Type B pancreatic cell (in vitro differentiated cells): ENCODE results near the gene IL2RA. TPM values are rescaled to one million over a fixed set of nuclear protein-coding genes. Genes with fewer than 3 reads are reported as not detected.

Source experiments
- DNase-seq: peaks from one replicate; pipeline ENCODE4 v3.0.0; 2021; ENCODE audit warnings: mixed read lengths; ENCODE audit not compliant: unreplicated experiment; ENCODE audit errors: extremely low spot score
- H3K27ac Mint-ChIP-seq: 2 replicates; pipeline ENCODE4 v1.8.0; 2021; ENCODE audit warnings: mild to moderate bottlenecking, mixed read lengths
- H3K27me3 Mint-ChIP-seq: 2 replicates; pipeline ENCODE4 v1.8.0; 2021; ENCODE audit warnings: mixed read lengths
- H3K36me3 Mint-ChIP-seq: 2 replicates; pipeline ENCODE4 v1.8.0; 2021; ENCODE audit warnings: mixed read lengths
- H3K4me1 Mint-ChIP-seq: one replicate; pipeline ENCODE4 v1.8.0; 2021; ENCODE audit warnings: mixed read lengths; ENCODE audit not compliant: unreplicated experiment
- H3K4me3 Mint-ChIP-seq: 2 replicates; pipeline ENCODE4 v1.8.0; 2021; ENCODE audit warnings: mild to moderate bottlenecking, mixed read lengths
- H3K9me3 Mint-ChIP-seq: 2 replicates; pipeline ENCODE4 v1.8.0; 2021; ENCODE audit warnings: mixed read lengths
- total RNA-seq: library from RNA; stranded (reverse); gene quantifications from 2 replicates; pipeline ENCODE4 v1.2.1, GENCODE V29; 2021; ENCODE audit warnings: low replicate concordance
- TF ChIP-seq, protein P1 (sequence below): fragments of 200-600 bp; sonication (generic); conservative IDR thresholded peaks from 2 replicates; pipeline ENCODE4 v1.5.0; 2021; ENCODE audit warnings: antibody characterized with exemption, mild to moderate bottlenecking

IL2RA gene
- total RNA-seq, 1 donor from 2014 or later, result not detected

DNA sequence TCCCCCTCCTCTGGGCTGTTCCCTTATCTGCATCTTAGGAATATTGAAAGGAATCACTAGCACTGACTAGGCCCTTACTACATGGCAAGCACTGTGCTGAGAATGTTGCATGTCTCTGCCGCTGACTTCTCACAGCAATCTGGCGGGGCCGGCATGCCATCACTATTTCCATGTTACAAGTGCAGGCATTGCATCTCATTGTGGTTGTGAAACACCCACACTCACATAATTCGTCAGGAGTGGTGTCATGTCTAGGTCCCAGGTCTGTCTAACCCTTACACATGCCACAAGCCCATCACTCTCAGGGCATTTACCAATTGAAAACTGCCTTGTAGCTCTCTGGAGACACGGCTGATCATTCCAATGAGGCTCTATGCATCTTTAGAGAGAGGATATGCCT lies 8.5 kb upstream of the IL2RA start:
- TF ChIP-seq, protein P1, sequence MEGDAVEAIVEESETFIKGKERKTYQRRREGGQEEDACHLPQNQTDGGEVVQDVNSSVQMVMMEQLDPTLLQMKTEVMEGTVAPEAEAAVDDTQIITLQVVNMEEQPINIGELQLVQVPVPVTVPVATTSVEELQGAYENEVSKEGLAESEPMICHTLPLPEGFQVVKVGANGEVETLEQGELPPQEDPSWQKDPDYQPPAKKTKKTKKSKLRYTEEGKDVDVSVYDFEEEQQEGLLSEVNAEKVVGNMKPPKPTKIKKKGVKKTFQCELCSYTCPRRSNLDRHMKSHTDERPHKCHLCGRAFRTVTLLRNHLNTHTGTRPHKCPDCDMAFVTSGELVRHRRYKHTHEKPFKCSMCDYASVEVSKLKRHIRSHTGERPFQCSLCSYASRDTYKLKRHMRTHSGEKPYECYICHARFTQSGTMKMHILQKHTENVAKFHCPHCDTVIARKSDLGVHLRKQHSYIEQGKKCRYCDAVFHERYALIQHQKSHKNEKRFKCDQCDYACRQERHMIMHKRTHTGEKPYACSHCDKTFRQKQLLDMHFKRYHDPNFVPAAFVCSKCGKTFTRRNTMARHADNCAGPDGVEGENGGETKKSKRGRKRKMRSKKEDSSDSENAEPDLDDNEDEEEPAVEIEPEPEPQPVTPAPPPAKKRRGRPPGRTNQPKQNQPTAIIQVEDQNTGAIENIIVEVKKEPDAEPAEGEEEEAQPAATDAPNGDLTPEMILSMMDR, result no peak
- DNase-seq, result no peak
- H3K27ac Mint-ChIP-seq, result no peak overlapping the region
- no peak overlapping the region for H3K4me3 Mint-ChIP-seq
- no peaks in the 10 kb centered on the region for H3K36me3 Mint-ChIP-seq
- H3K4me1 Mint-ChIP-seq, result no peaks in the 10 kb centered on the region
- H3K9me3 Mint-ChIP-seq, result no peaks in the 10 kb centered on the region
- H3K27me3 Mint-ChIP-seq, result peaks cover 43% of the 10 kb centered on the region

DNA sequence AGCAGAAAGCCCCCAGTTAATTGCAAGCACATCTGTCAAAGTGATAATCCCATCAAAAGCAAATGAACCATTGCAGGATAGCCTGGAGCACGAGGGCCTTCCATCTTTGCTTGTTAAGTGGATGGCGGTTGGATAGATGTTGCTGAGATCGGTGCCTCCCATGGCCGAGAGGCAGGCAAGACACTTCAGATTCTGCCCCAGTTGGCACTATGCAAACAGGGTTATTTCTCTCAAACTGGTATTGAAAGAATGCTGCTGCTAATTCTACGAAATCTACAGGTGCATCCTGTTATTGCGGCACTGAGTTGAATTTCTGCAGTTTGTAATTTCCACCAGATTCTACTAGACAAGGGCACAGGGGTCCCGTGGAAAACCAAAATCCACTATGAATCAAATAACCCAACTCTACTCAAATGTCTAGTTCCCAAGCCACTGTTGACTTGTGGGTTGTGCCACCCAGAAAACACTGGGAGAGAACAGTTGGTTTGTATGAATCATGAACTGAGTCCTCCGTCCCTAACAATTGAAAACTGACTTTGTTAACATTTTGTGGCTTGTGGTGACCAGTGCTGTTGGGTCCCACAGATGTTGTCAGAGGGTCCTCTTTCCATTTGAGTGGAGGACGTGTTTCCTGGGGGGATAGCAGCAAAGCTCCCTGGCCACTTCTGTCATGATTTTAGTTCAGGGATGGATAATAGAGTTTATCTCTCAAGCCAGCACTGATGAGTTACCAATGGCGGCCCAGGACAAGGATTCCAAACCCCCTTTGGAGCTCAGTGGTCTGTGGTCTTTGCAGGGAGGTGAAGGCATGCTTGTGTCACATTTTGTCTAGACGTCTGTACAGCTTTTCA lies 7.1 kb upstream of the IL2RA start:
- no peak overlapping the region for H3K4me3 Mint-ChIP-seq
- peaks cover 33% of the 10 kb centered on the region for H3K27me3 Mint-ChIP-seq
- no peak overlapping the region for H3K27ac Mint-ChIP-seq
- TF ChIP-seq, protein P1, result no peak
- H3K9me3 Mint-ChIP-seq, result no peaks in the 10 kb centered on the region
- no peak for DNase-seq
- H3K4me1 Mint-ChIP-seq, result no peaks in the 10 kb centered on the region
- H3K36me3 Mint-ChIP-seq, result no peaks in the 10 kb centered on the region

DNA sequence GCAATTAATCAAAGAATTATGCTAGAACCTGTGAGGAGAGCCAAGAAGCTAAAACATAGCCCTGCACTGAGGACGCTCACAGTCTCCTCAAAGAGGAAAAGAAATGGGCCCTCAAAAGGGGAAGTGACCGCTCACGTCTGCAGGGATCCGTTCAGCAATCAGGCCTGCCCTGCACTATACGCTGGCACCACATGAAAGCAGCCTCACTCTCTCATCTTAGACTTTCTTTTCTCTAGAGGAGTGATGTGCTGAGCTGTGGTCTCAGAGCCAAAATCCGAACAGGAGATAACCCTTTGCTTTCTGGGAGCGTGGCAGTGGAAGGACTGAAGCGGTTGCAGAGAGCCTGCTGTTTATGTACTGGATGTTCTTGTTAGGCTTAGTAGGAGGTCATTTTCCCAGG lies 6.3 kb upstream of the IL2RA start:
- H3K9me3 Mint-ChIP-seq, result no peaks in the 10 kb centered on the region
- no peak overlapping the region for H3K27ac Mint-ChIP-seq
- H3K4me1 Mint-ChIP-seq, result no peaks in the 10 kb centered on the region
- TF ChIP-seq, protein P1, result no peak
- no peak for DNase-seq
- H3K4me3 Mint-ChIP-seq, result no peak overlapping the region
- H3K36me3 Mint-ChIP-seq, result no peaks in the 10 kb centered on the region
- peaks cover 26% of the 10 kb centered on the region for H3K27me3 Mint-ChIP-seq

DNA sequence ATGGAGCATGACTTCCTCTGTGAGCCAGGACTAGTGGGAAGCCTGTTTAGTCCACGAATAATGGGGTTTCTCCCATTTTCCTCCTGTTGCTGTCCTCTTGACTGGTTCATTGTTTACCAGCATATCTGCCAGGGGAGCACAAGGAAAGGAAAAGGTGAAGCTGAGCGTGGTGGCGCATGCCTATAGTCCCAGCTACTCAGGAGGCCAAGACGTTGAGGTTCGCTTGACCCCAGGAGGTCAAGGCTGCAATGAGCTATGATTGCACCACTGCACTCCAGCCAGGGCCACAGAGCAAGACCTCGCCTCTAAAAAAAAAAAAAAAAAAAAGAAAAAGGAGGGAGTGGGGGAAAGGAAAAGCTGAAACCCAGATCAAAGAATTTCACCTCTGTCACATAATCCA lies 5.8 kb upstream of the IL2RA start:
- DNase-seq, result no peak
- Mint-ChIP-seq H3K36me3 (no peaks in the 10 kb centered on the region), H3K9me3 (no peaks in the 10 kb centered on the region), H3K4me3 (no peak overlapping the region), H3K4me1 (no peaks in the 10 kb centered on the region), H3K27me3 (peaks cover 23% of the 10 kb centered on the region), H3K27ac (no peak overlapping the region)
- TF ChIP-seq, protein P1, result no peak

DNA sequence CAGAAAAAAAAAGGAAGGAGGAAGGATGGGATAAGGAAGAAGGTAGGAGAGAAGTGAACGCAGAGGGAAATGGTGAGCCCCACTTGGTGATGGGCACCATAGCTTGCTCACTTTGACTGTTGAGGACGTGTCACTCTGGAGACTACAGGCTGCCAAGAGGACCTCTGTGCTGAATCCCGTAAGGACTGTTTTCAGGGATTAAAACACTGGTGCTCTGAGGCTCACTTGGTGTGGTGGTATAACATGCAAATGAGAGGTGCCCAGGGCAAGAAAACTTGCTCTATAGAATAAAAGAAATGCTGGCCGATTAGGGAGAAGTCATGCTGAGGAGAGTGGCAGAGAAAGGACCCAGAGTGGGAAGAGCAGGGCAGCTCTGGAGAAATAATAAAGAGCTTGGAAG lies 5.3 kb upstream of the IL2RA start:
- no peak for DNase-seq
- Mint-ChIP-seq H3K27ac (no peak overlapping the region), H3K4me1 (no peaks in the 10 kb centered on the region), H3K36me3 (no peaks in the 10 kb centered on the region), H3K4me3 (no peak overlapping the region), H3K9me3 (no peaks in the 10 kb centered on the region), H3K27me3 (peaks cover 23% of the 10 kb centered on the region)
- TF ChIP-seq, protein P1, result no peak
